GM20000 (cell line): ENCODE results near the gene DHRS9.

Experiments
- DNase-seq: peaks from one replicate; pipeline ENCODE4 v3.0.0; 2012; ENCODE audit warnings: low spot score
- CTCF ChIP-seq: IDR thresholded peaks from 2 replicates; pipeline ENCODE4 v1.5.1; 2012; ENCODE audit warnings: mild to moderate bottlenecking, control low read depth; ENCODE audit errors: extremely low read depth, missing control alignments

The DHRS9 gene

GRCh38 chr2:169089182-169089581 is 19.8 kb downstream of the DHRS9 start:
- DNase-seq = no peak
- TF ChIP-seq CTCF = no peak

- DNase-seq = no peak
- no peak for TF ChIP-seq CTCF
Observed at GRCh38 chr2:169090133-169090820, 20.9 kb downstream of the DHRS9 start.

- DNase-seq = no peak
- TF ChIP-seq CTCF = no peak
Observed at GRCh38 chr2:169091256-169091655, 21.9 kb downstream of the DHRS9 start.

- TF ChIP-seq CTCF = no peak
- DNase-seq = no peak
Observed at GRCh38 chr2:169091761-169092519, 22.6 kb downstream of the DHRS9 start.

GRCh38 chr2:169093535-169093934 is 24.2 kb downstream of the DHRS9 start:
- no peak for DNase-seq
- no peak for TF ChIP-seq CTCF

GRCh38 chr2:169094676-169095075 is 25.3 kb downstream of the DHRS9 start:
- TF ChIP-seq CTCF = no peak
- no peak for DNase-seq

- TF ChIP-seq CTCF = no peak
- no peak for DNase-seq
Observed at GRCh38 chr2:169095621-169096105, 26.3 kb downstream of the DHRS9 start.
